ENCODE data around the gene ANKRD36. TPM values are rescaled to one million over a fixed set of nuclear protein-coding genes. Genes with fewer than 3 reads are reported as not detected.
"Not testable (repeated sequence)": the region's sequence is repeated elsewhere in the genome, so short reads cannot be mapped to it uniquely, and the experiment has no call there.

ANKRD36 gene
- total and polyA plus RNA-seq, 9 of the 15 experiments (the other 6 are each of a cell fraction or from before 2014, with no cell fraction given) = 8.0 to 29.1 (median 15.4) TPM

DNA sequence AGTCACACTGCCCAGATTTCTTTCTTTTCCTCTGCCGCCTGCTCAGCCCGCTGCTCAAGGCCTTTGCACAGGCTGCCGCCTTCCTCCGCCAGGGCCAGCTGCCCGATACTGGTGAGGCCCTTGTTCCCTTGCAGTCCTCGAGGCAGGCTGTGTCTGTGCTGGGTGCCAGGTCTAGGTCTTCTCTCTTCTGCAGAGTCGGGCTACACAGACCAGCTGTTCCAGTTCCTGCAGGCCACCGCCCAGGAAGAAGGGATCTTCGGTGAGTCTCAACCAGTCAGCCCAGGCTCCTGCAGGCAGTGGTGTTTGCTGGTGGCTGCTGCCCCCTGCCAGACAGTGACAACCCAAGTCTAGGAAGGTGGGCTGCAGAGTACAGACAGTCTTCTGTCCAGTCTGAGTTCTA, 30.7 kb upstream of the ANKRD36 start:
- 0% methylated on average over 1 of the region's 9 CpGs for WGBS (ENCODE audit: insufficient coverage, low coverage, missing lambda C conversion rate)
- FAIRE-seq; H2AFZ ChIP-seq (ENCODE audit: low read depth, low read length); H3K9ac ChIP-seq (ENCODE audit: insufficient read depth in 1 of 2, low read depth in 2 of 2, low read length in 2 of 2); POLR2A ChIA-PET; H3K79me2 ChIP-seq (ENCODE audit: control insufficient read depth, insufficient read depth, low read length); H3K4me1 ChIP-seq (replicated peaks in 1 of 2; ENCODE audit: control insufficient read depth in 2 of 2, insufficient read depth in 2 of 2, low read length in 2 of 2); H4K20me1 ChIP-seq (replicated peaks; ENCODE audit: control insufficient read depth, insufficient read depth, low read length); H3K27me3 ChIP-seq (ENCODE audit: control insufficient read depth in 2 of 2, insufficient read depth in 2 of 2, low read length in 2 of 2); H3K9me1 ChIP-seq (ENCODE audit: control insufficient read depth, insufficient read depth, low read length); H3K27ac ChIP-seq (ENCODE audit: extremely low read depth, low read depth, low read length); CTCF ChIA-PET (ENCODE audit: low intra/inter-chr PET ratio); H3K4me2 ChIP-seq (ENCODE audit: insufficient read depth, low read length); BruUV-seq (replicated peaks); H3K36me3 ChIP-seq (ENCODE audit: control insufficient read depth, insufficient read depth, low read length); in situ Hi-C loops (cut with MboI); DNase-seq (ENCODE audit: extremely low read depth in 1 of 4, low spot score in 3 of 4); intact Hi-C loops (cut with micrococcal nuclease); H3K4me3 ChIP-seq; H3K9me3 ChIP-seq (replicated peaks; ENCODE audit: control insufficient read depth, insufficient read depth, low read depth, low read length): not testable (repeated sequence)
- peak; percentile 36 for ATAC-seq
- TF ChIP-seq, protein P1, sequence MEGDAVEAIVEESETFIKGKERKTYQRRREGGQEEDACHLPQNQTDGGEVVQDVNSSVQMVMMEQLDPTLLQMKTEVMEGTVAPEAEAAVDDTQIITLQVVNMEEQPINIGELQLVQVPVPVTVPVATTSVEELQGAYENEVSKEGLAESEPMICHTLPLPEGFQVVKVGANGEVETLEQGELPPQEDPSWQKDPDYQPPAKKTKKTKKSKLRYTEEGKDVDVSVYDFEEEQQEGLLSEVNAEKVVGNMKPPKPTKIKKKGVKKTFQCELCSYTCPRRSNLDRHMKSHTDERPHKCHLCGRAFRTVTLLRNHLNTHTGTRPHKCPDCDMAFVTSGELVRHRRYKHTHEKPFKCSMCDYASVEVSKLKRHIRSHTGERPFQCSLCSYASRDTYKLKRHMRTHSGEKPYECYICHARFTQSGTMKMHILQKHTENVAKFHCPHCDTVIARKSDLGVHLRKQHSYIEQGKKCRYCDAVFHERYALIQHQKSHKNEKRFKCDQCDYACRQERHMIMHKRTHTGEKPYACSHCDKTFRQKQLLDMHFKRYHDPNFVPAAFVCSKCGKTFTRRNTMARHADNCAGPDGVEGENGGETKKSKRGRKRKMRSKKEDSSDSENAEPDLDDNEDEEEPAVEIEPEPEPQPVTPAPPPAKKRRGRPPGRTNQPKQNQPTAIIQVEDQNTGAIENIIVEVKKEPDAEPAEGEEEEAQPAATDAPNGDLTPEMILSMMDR (IDR thresholded peaks at IDR 0.05 in 2 of 3, conservative IDR thresholded peaks at IDR 0.05 in 1 of 3; ENCODE audit: insufficient read depth in 2 of 3, low read depth in 1 of 3, low read length in 3 of 3) = 0 out of 6 replicates have a peak, but pooled peaks of 1 of the 3 experiments have one; percentile 8

DNA sequence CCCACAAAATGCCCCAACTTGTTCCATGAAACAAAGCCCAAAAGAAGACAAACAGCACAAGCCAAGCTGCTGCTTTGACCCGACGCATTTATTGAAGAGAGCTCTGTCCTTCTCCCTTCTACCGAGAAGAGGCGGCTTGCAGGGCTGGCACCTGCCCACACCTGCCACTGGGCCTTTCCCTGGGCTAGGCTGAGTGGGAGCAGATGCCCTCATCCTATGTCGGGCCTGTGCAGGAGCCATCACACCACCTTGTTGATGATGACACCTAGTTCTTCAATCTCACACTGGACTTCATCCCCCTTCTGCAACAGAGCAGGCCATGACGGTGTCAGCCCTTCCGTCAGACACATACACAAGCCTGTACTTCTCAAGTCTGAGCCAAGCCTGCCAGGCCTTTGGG, 29.4 kb upstream of the ANKRD36 start:
- H3K27ac ChIP-seq (ENCODE audit: extremely low read depth, low read depth, low read length); H4K20me1 ChIP-seq (replicated peaks; ENCODE audit: control insufficient read depth, insufficient read depth, low read length); H3K4me1 ChIP-seq (replicated peaks in 1 of 2; ENCODE audit: control insufficient read depth in 2 of 2, insufficient read depth in 2 of 2, low read length in 2 of 2); H3K36me3 ChIP-seq (ENCODE audit: control insufficient read depth, insufficient read depth, low read length); DNase-seq (ENCODE audit: extremely low read depth in 1 of 4, low spot score in 3 of 4); ATAC-seq; H3K9me1 ChIP-seq (ENCODE audit: control insufficient read depth, insufficient read depth, low read length); in situ Hi-C loops (cut with MboI); H2AFZ ChIP-seq (ENCODE audit: low read depth, low read length); BruUV-seq (replicated peaks); H3K9me3 ChIP-seq (replicated peaks; ENCODE audit: control insufficient read depth, insufficient read depth, low read depth, low read length); H3K9ac ChIP-seq (ENCODE audit: insufficient read depth in 1 of 2, low read depth in 2 of 2, low read length in 2 of 2); H3K4me3 ChIP-seq; CTCF ChIA-PET (ENCODE audit: low intra/inter-chr PET ratio); FAIRE-seq; H3K79me2 ChIP-seq (ENCODE audit: control insufficient read depth, insufficient read depth, low read length); H3K4me2 ChIP-seq (ENCODE audit: insufficient read depth, low read length); intact Hi-C loops (cut with micrococcal nuclease); H3K27me3 ChIP-seq (ENCODE audit: control insufficient read depth in 2 of 2, insufficient read depth in 2 of 2, low read length in 2 of 2): not testable (repeated sequence)
- POLR2A ChIA-PET = interaction anchor here (0.6 kb wide), 1 partner anchor 9 kb away, joined by 4 read pairs; no protein-coding TSS in a partner anchor
- 55% methylated on average over 7 of the region's 7 CpGs for WGBS (ENCODE audit: insufficient coverage, low coverage, missing lambda C conversion rate)

DNA sequence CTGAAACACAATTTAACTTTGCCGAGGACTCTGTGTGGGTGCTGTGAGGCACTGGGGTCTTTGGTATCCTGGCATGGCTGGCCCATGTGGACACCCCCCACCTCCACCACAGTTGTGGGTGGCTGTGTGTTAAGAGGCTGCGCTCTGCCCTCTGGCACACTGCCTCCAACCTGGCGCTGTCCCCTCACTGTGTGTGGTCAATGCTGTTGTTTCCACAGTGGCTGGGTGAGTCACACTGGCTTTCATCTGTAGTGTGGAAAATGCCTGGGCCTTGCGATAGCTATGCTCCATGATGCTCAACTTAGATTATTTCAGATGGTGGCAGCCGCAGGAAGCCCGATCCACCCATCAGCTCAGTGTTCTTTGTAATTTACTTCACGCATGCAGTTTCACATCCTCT, 27.9 kb upstream of the ANKRD36 start:
- CTCF ChIA-PET (ENCODE audit: low intra/inter-chr PET ratio); H3K4me1 ChIP-seq (replicated peaks in 1 of 2; ENCODE audit: control insufficient read depth in 2 of 2, insufficient read depth in 2 of 2, low read length in 2 of 2); BruUV-seq (replicated peaks); in situ Hi-C loops (cut with MboI); H2AFZ ChIP-seq (ENCODE audit: low read depth, low read length); DNase-seq (ENCODE audit: extremely low read depth in 1 of 4, low spot score in 3 of 4); FAIRE-seq; H3K9me1 ChIP-seq (ENCODE audit: control insufficient read depth, insufficient read depth, low read length); H3K79me2 ChIP-seq (ENCODE audit: control insufficient read depth, insufficient read depth, low read length); H3K27me3 ChIP-seq (ENCODE audit: control insufficient read depth in 2 of 2, insufficient read depth in 2 of 2, low read length in 2 of 2); H3K4me2 ChIP-seq (ENCODE audit: insufficient read depth, low read length); intact Hi-C loops (cut with micrococcal nuclease); H3K9me3 ChIP-seq (replicated peaks; ENCODE audit: control insufficient read depth, insufficient read depth, low read depth, low read length); H3K4me3 ChIP-seq; H4K20me1 ChIP-seq (replicated peaks; ENCODE audit: control insufficient read depth, insufficient read depth, low read length); H3K36me3 ChIP-seq (ENCODE audit: control insufficient read depth, insufficient read depth, low read length); H3K9ac ChIP-seq (ENCODE audit: insufficient read depth in 1 of 2, low read depth in 2 of 2, low read length in 2 of 2); POLR2A ChIA-PET; ATAC-seq; H3K27ac ChIP-seq (ENCODE audit: extremely low read depth, low read depth, low read length): not testable (repeated sequence)
- WGBS (ENCODE audit: insufficient coverage, low coverage, missing lambda C conversion rate) = 100% methylated on average over 1 of the region's 7 CpGs

All from K562 (cell line).